Psoas muscle (tissue), 8 donors: ENCODE data around the gene OSGIN1. TPM values are rescaled to one million over a fixed set of nuclear protein-coding genes. Genes with fewer than 3 reads are reported as not detected.

Experiments used
- ATAC-seq, 4 donors: fragments of 200-7000 bp; cut with Tn5 transposase; one replicate each; pipeline ENCODE4 v1.9.1; 2020; ENCODE audit warnings: moderate library complexity in 3 of 4, mild to moderate bottlenecking in 2 of 4
- DNase-seq, 2 donors: peaks; one replicate each; pipeline ENCODE4 v3.0.0-alpha.2; 2020
- H3K27ac ChIP-seq: fragments of 200-600 bp; one replicate; pipeline ENCODE4 v1.8.0; 2022
- H3K27me3 ChIP-seq, 3 donors: fragments of 200-600 bp in 1 of 3; one replicate each; pipeline versions ENCODE4 v1.6.1 to v1.8.0; 2013 to 2022; ENCODE audit warnings: low read length in 2 of 3, mild to moderate bottlenecking in 2 of 3, moderate library complexity in 1 of 3; ENCODE audit not compliant: insufficient read depth in 3 of 3
- H3K36me3 ChIP-seq, 2 donors: fragments of 200-600 bp in 1 of 2; one replicate each; pipeline versions ENCODE4 v1.6.1 to v1.8.0; 2013 to 2022; ENCODE audit warnings: low read depth in 1 of 2, mild to moderate bottlenecking in 1 of 2, moderate library complexity in 1 of 2; ENCODE audit not compliant: insufficient read depth in 1 of 2
- H3K4me1 ChIP-seq: fragments of 200-600 bp; one replicate; pipeline ENCODE4 v1.8.0; 2022
- H3K4me3 ChIP-seq: fragments of 200-600 bp; one replicate; pipeline ENCODE4 v1.8.0; 2022; ENCODE audit warnings: mild to moderate bottlenecking
- H3K9me3 ChIP-seq: fragments of 200-600 bp; one replicate; pipeline ENCODE4 v1.8.0; 2022
- WGBS, 3 donors: extraction: QIAGEN DNeasy Blood & Tissue Kit; methylation state at CpG; one replicate each; pipeline versions ENCODE4 v1.1.6 to v1.1.7; 2013; 5-methylcytosine and 5-hydroxymethylcytosine counted together
- intact Hi-C, 2 donors: fragments of 100-400 bp; cut with DNase I; formaldehyde crosslinking; loops; one replicate each; pipeline versions ENCODE4 v1.11.0 to v1.14.2; 2022
- polyA plus RNA-seq, 3 donors: library from polyadenylated mRNA; stranded (reverse); fragments of 200-250 nt; gene quantifications; one replicate each; pipeline ENCODE4 v1.2.3, GENCODE V29; 2013
- total RNA-seq, 4 donors: library from RNA; stranded (reverse); fragmentation: NEBNext Ultra II Directional in 2 of 4; extraction: Animal tissue kit (Norgen Biotek cat#: 25700) in 2 of 4; gene quantifications; one replicate each; pipeline versions ENCODE4 v1.2.1 to v1.2.4, GENCODE V29; 2021 to 2023
- TF ChIP-seq, protein P1 (sequence below): fragments of 200-600 bp; IDR thresholded peaks from one replicate; pipeline ENCODE4 v1.8.0; 2022; ENCODE audit warnings: antibody characterized with exemption
- donor health status: healthy with polysubstance abuse.
- donor health status: DM: no; HTN: no; CAD: no; lungs with moderate emphysema.
- donor health status: Bipolar disorder and iron deficiency.
- donor health status: healthy.
- donor health status: DM: yes; HTN: yes; CAD: no.
- donor health status: DM: no; HTN: no; CAD: no.
- donor health status: DM: no; HTN: no; CAD: no.
- donor health status: DM: yes; HTN: yes; CAD: no.

Gene OSGIN1
- total and polyA plus RNA-seq, 7 donors, result 10.4 to 39.4 (median 25.1) TPM

GRCh38 chr16:83917152-83918120, 35.6 kb upstream of the OSGIN1 start:
- Histone ChIP-seq H3K9me3 (no peaks in the 10 kb centered on the region), H3K27ac (no peak overlapping the region), H3K4me1 (peaks cover 13% of the 10 kb centered on the region), H3K27me3 (no peaks in the 10 kb centered on the region), H3K4me3 (no peak overlapping the region), H3K36me3 (peaks cover 3 to 66% of the 10 kb centered on the region in 2 donors)
- intact Hi-C loops, result no loop called here
- TF ChIP-seq, protein P1, sequence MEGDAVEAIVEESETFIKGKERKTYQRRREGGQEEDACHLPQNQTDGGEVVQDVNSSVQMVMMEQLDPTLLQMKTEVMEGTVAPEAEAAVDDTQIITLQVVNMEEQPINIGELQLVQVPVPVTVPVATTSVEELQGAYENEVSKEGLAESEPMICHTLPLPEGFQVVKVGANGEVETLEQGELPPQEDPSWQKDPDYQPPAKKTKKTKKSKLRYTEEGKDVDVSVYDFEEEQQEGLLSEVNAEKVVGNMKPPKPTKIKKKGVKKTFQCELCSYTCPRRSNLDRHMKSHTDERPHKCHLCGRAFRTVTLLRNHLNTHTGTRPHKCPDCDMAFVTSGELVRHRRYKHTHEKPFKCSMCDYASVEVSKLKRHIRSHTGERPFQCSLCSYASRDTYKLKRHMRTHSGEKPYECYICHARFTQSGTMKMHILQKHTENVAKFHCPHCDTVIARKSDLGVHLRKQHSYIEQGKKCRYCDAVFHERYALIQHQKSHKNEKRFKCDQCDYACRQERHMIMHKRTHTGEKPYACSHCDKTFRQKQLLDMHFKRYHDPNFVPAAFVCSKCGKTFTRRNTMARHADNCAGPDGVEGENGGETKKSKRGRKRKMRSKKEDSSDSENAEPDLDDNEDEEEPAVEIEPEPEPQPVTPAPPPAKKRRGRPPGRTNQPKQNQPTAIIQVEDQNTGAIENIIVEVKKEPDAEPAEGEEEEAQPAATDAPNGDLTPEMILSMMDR, result no peak
- 96% methylated on average over 51 of the region's 51 CpGs for WGBS, 3 donors
- DNase-seq (no peak), ATAC-seq (no peak)

DNA sequence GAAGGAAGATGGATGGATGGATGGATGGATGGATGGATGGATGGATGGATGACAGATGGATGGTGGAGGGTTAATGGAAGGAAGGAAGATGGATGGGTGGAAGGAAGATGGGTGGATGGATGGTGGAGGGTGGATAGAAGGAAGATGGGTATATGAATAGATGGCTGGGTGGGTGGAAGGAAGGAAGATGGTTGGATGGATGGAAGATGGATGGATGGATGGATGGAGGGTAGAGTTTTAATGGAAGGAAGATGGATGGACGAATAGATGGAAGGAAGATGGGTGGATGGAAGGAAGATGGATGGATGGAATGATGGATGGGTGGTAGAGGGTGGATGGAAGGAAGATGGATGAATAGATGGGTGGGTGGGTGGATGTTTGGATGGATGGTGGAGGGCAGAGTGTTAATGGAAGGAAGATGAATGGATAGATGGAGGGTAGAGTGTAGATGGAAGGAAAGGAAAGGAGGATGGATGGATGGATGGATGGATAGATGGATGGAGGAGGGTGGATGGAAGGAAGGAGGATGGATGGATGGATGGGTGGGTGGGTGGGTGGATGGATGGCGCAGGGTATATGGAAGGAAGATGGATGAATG, 32.0 kb upstream of the OSGIN1 start:
- no peak for ATAC-seq
- Histone ChIP-seq H3K27ac (no peak overlapping the region), H3K4me3 (no peak overlapping the region), H3K27me3 (no peaks in the 10 kb centered on the region), H3K4me1 (no peaks in the 10 kb centered on the region), H3K9me3 (no peaks in the 10 kb centered on the region), H3K36me3 (peaks cover 3 to 39% of the 10 kb centered on the region in 2 donors)
- intact Hi-C loops, result no loop called here
- DNase-seq, result no peak
- WGBS, 3 donors, result 90 to 98% (median 93%) methylated on average over 2 of the region's 2 CpGs
- TF ChIP-seq, protein P1, result no peak

GRCh38 chr16:83923581-83924365, 29.3 kb upstream of the OSGIN1 start:
- H3K4me3 ChIP-seq, result no peak overlapping the region
- peak in 1 of 2 donors; percentile 49 for DNase-seq
- 76 to 84% (median 80%) methylated on average over 30 to 31 of the region's 31 CpGs for WGBS, 3 donors
- peaks cover 8% of the 10 kb centered on the region for H3K4me1 ChIP-seq
- TF ChIP-seq, protein P1, result no peak
- H3K27ac ChIP-seq, result no peak overlapping the region
- H3K9me3 ChIP-seq, result no peaks in the 10 kb centered on the region
- peaks cover 3 to 19% of the 10 kb centered on the region in 2 donors for H3K36me3 ChIP-seq
- intact Hi-C loops, result no loop called here
- no peaks in the 10 kb centered on the region for H3K27me3 ChIP-seq
- ATAC-seq, result no peak

GRCh38 chr16:83924686-83925085, 28.4 kb upstream of the OSGIN1 start:
- intact Hi-C loops, result no loop called here
- ATAC-seq, result no peak
- no peak overlapping the region for H3K27ac ChIP-seq

More at GRCh38 chr16:83924686-83925085, 28.4 kb upstream of the OSGIN1 start:
- H3K36me3 ChIP-seq, result peaks cover 0 to 13% of the 10 kb centered on the region in 2 donors
- WGBS, 3 donors, result 70 to 81% (median 73%) methylated on average over 13 of the region's 13 CpGs
- peaks cover 8% of the 10 kb centered on the region for H3K4me1 ChIP-seq
- peak in 1 of 2 donors; percentile 39 for DNase-seq
- H3K9me3 ChIP-seq, result no peaks in the 10 kb centered on the region
- H3K27me3 ChIP-seq, result no peaks in the 10 kb centered on the region
- TF ChIP-seq, protein P1, result no peak
- no peak overlapping the region for H3K4me3 ChIP-seq
